Measurements from ENCODE around the gene HAUS2. TPM values are rescaled to one million over a fixed set of nuclear protein-coding genes. Genes with fewer than 3 reads are reported as not detected.

The HAUS2 gene
- polyA plus RNA-seq, 1 donor from 2014 or later, result 76.0 TPM

- Histone ChIP-seq H3K4me2 (ENCODE audit: low read length) (no peak overlapping the region), H3K4me3 (ENCODE audit: low read length) (no peak overlapping the region), H3K79me2 (replicated peaks; ENCODE audit: insufficient read depth, low read length) (no peaks in the 10 kb centered on the region), H3K27me3 (ENCODE audit: insufficient read depth, low read depth, low read length) (no peaks in the 10 kb centered on the region), H3K27ac (ENCODE audit: low read length) (no peak overlapping the region), H4K20me1 (ENCODE audit: insufficient read depth) (no peaks in the 10 kb centered on the region), H3K9ac (ENCODE audit: low read length) (no peak overlapping the region), H3K9me2 (ENCODE audit: insufficient read depth, low read length) (no peaks in the 10 kb centered on the region), H3F3A (ENCODE audit: insufficient read depth, low read length, poor library complexity, severe bottlenecking) (no peaks in the 10 kb centered on the region), H2AFZ (ENCODE audit: low read depth, low read length) (no peak overlapping the region), H3K9me3 (ENCODE audit: low read length) (no peaks in the 10 kb centered on the region), H3K36me3 (ENCODE audit: insufficient read depth, low read length) (no peaks in the 10 kb centered on the region)
- TF ChIP-seq REST (IDR thresholded peaks at IDR 0.05; ENCODE audit: borderline replicate concordance) (no peak), SMC3 (conservative IDR thresholded peaks at IDR 0.05; ENCODE audit: poor library complexity) (no peak), EZH2 (IDR thresholded peaks at IDR 0.05; ENCODE audit: borderline replicate concordance, insufficient read depth, low read length, poor library complexity, severe bottlenecking) (no peak), TAF1 (IDR thresholded peaks at IDR 0.05; ENCODE audit: low read depth) (no peak), EP300 (conservative IDR thresholded peaks at IDR 0.05; ENCODE audit: poor library complexity, severe bottlenecking) (no peak), MXI1 (conservative IDR thresholded peaks at IDR 0.05; ENCODE audit: poor library complexity, severe bottlenecking) (no peak), RAD21 (conservative IDR thresholded peaks at IDR 0.05) (no peak), POLR2AphosphoS5 (IDR thresholded peaks at IDR 0.05) (no peak)
- TF ChIP-seq, protein P1, sequence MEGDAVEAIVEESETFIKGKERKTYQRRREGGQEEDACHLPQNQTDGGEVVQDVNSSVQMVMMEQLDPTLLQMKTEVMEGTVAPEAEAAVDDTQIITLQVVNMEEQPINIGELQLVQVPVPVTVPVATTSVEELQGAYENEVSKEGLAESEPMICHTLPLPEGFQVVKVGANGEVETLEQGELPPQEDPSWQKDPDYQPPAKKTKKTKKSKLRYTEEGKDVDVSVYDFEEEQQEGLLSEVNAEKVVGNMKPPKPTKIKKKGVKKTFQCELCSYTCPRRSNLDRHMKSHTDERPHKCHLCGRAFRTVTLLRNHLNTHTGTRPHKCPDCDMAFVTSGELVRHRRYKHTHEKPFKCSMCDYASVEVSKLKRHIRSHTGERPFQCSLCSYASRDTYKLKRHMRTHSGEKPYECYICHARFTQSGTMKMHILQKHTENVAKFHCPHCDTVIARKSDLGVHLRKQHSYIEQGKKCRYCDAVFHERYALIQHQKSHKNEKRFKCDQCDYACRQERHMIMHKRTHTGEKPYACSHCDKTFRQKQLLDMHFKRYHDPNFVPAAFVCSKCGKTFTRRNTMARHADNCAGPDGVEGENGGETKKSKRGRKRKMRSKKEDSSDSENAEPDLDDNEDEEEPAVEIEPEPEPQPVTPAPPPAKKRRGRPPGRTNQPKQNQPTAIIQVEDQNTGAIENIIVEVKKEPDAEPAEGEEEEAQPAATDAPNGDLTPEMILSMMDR (IDR thresholded peaks at IDR 0.05; ENCODE audit: poor library complexity, severe bottlenecking), result no peak
These were observed 30.4 kb downstream of the HAUS2 start for GRCh38 chr15:42578984-42579537.

GRCh38 chr15:42581272-42581730, 32.7 kb downstream of the HAUS2 start:
- H2AFZ ChIP-seq (ENCODE audit: low read depth, low read length), result peak overlapping the region; percentile 58
- H3K27me3 ChIP-seq (ENCODE audit: insufficient read depth, low read depth, low read length), result no peaks in the 10 kb centered on the region
- no peaks in the 10 kb centered on the region for H3K36me3 ChIP-seq (ENCODE audit: insufficient read depth, low read length)
- H3K79me2 ChIP-seq (replicated peaks; ENCODE audit: insufficient read depth, low read length), result no peaks in the 10 kb centered on the region
- peak overlapping the region; percentile 58 for H3K9ac ChIP-seq (ENCODE audit: low read length)
- no peaks in the 10 kb centered on the region for H3K9me2 ChIP-seq (ENCODE audit: insufficient read depth, low read length)
- TF ChIP-seq EP300 (conservative IDR thresholded peaks at IDR 0.05; ENCODE audit: poor library complexity, severe bottlenecking), result no peak
- peak; percentile 63 for TF ChIP-seq POLR2AphosphoS5 (IDR thresholded peaks at IDR 0.05)
- TF ChIP-seq, protein P1 (IDR thresholded peaks at IDR 0.05; ENCODE audit: poor library complexity, severe bottlenecking), result no peak
- peak; percentile 71 for TF ChIP-seq TAF1 (IDR thresholded peaks at IDR 0.05; ENCODE audit: low read depth)
- no peaks in the 10 kb centered on the region for H4K20me1 ChIP-seq (ENCODE audit: insufficient read depth)
- H3K4me3 ChIP-seq (ENCODE audit: low read length), result peak overlapping the region; percentile 66
- H3K9me3 ChIP-seq (ENCODE audit: low read length), result no peaks in the 10 kb centered on the region
- H3K27ac ChIP-seq (ENCODE audit: low read length), result no peak overlapping the region
- peak overlapping the region; percentile 9 for H3K4me2 ChIP-seq (ENCODE audit: low read length)
- no peaks in the 10 kb centered on the region for H3F3A ChIP-seq (ENCODE audit: insufficient read depth, low read length, poor library complexity, severe bottlenecking)

Data from neural cell (in vitro differentiated cells).